ENCODE data around the gene EEF1AKMT4.

DNA sequence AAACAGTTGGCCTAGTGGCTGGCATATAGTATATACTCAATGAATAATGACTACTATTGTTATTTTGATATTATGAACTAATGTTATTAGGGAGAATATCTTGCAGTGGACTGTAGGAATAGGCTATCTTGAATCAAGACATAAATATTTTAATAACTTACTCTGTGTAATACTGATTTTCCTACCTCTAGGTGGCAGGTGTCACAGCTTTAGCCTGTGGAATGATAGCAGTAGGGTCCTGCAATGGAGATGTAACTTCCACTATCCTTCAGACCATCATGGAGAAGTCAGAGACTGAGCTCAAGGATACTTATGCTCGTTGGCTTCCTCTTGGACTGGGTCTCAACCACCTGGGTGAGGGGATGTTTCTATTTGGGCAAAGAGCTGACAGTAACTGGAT is 56.1 kb downstream of the EEF1AKMT4 start:
- TF ChIP-seq, protein P1, sequence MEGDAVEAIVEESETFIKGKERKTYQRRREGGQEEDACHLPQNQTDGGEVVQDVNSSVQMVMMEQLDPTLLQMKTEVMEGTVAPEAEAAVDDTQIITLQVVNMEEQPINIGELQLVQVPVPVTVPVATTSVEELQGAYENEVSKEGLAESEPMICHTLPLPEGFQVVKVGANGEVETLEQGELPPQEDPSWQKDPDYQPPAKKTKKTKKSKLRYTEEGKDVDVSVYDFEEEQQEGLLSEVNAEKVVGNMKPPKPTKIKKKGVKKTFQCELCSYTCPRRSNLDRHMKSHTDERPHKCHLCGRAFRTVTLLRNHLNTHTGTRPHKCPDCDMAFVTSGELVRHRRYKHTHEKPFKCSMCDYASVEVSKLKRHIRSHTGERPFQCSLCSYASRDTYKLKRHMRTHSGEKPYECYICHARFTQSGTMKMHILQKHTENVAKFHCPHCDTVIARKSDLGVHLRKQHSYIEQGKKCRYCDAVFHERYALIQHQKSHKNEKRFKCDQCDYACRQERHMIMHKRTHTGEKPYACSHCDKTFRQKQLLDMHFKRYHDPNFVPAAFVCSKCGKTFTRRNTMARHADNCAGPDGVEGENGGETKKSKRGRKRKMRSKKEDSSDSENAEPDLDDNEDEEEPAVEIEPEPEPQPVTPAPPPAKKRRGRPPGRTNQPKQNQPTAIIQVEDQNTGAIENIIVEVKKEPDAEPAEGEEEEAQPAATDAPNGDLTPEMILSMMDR (IDR thresholded peaks at IDR 0.05; ENCODE audit: low read depth, low read length, poor library complexity, severe bottlenecking), result peak; percentile 61
- no peak for TF ChIP-seq EZH2phosphoT487 (IDR thresholded peaks at IDR 0.05; ENCODE audit: borderline replicate concordance, low read length)
